ENCODE measurements around the gene HRG. TPM values are rescaled to one million over a fixed set of nuclear protein-coding genes. Genes with fewer than 3 reads are reported as not detected.

The HRG gene
- total and polyA plus RNA-seq, 2 donors (not counting 3 experiments of a cell fraction or from before 2014, with no cell fraction given): not detected

DNA sequence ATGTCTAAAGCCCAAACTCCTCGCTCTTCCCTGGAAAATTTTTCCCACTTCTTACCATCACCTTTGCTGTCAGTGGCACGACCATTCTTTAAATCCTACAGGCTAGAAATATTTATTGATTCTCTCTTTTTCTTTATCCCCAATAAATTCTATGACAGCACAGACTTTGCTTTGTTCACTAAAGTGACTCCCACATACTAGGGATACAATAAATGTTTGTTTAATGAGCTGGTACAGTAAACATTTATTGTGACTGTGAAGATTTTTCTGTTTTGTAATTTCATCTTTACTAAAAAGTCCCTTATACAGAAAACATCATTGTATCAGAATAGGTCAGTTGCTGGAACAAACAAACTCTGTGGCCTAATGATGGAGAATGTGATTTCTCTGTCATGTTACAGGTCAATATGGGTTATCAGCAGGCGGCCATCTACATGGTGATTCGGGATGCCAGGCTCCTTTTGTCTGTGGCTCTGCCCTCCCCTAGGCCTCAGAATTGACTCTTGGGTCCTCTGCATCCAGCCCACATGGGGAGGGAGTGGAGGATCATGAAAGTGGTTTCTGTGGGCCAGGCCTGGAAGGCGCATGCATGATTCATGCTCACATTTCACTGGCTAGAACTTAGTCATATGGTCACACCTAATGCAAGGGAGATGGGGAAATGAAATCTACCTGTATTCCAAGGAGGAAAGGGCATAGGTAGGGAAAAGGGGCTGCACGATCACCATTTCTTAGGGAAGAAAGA lies 28.6 kb downstream of the HRG start:
- Histone ChIP-seq H3K27me3 (ENCODE audit: control insufficient read depth in 2 of 2, insufficient read depth in 2 of 2, low read length in 2 of 2) (no peaks in the 10 kb centered on the region), H3K4me3 (replicated peaks in 1 of 3; ENCODE audit: insufficient read depth in 1 of 3, low read depth in 1 of 3, low read length in 3 of 3) (no peak overlapping the region), H3K4me2 (ENCODE audit: insufficient read depth, low read length) (no peak overlapping the region), H3K4me1 (ENCODE audit: control insufficient read depth, extremely low read depth, insufficient read depth, low read length) (no peaks in the 10 kb centered on the region), H2AFZ (ENCODE audit: low read depth, low read length) (no peak overlapping the region), H3K9me1 (replicated peaks; ENCODE audit: control insufficient read depth, extremely low read depth, insufficient read depth, low read length) (no peaks in the 10 kb centered on the region), H3K36me3 (ENCODE audit: control insufficient read depth in 2 of 2, extremely low read depth in 1 of 2, insufficient read depth in 2 of 2, low read length in 2 of 2) (no peaks in the 10 kb centered on the region), H3K79me2 (ENCODE audit: control insufficient read depth, insufficient read depth, low read length) (no peaks in the 10 kb centered on the region), H4K20me1 (replicated peaks; ENCODE audit: control insufficient read depth, extremely low read depth, insufficient read depth, low read length) (no peaks in the 10 kb centered on the region), H3K9me3 (replicated peaks; ENCODE audit: control insufficient read depth, insufficient read depth, low read length) (no peaks in the 10 kb centered on the region), H3K27ac (ENCODE audit: insufficient read depth, low read depth, low read length) (no peak overlapping the region), H3K9ac (replicated peaks; ENCODE audit: extremely low read depth, insufficient read depth, low read length) (no peak overlapping the region)
- BruUV-seq (replicated peaks): no TSS peak
- intact Hi-C loops (cut with micrococcal nuclease): no loop called here
- POLR2A ChIA-PET: no interaction called here
- TF ChIP-seq POLR2A (IDR thresholded peaks at IDR 0.05; ENCODE audit: low read depth, low read length) (no peak), MYC (IDR thresholded peaks at IDR 0.05; ENCODE audit: low read depth, low read length) (no peak), EZH2 (IDR thresholded peaks at IDR 0.05; ENCODE audit: borderline replicate concordance, low read depth, low read length, severe bottlenecking) (no peak), POLR2AphosphoS5 (IDR thresholded peaks at IDR 0.05; ENCODE audit: insufficient read depth, low read depth, low read length) (no peak), JUN (IDR thresholded peaks at IDR 0.05; ENCODE audit: borderline replicate concordance, insufficient read depth, insufficient read length, low read depth) (no peak), GATA2 (IDR thresholded peaks at IDR 0.05; ENCODE audit: insufficient read depth, insufficient read length, low read depth, low read length) (no peak), FOS (IDR thresholded peaks at IDR 0.05; ENCODE audit: borderline replicate concordance, insufficient read depth, low read length) (no peak)
- TF ChIP-seq, protein P1, sequence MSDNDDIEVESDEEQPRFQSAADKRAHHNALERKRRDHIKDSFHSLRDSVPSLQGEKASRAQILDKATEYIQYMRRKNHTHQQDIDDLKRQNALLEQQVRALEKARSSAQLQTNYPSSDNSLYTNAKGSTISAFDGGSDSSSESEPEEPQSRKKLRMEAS (IDR thresholded peaks at IDR 0.05; ENCODE audit: insufficient read depth, insufficient read length): no peak
- TF ChIP-seq, protein P2, sequence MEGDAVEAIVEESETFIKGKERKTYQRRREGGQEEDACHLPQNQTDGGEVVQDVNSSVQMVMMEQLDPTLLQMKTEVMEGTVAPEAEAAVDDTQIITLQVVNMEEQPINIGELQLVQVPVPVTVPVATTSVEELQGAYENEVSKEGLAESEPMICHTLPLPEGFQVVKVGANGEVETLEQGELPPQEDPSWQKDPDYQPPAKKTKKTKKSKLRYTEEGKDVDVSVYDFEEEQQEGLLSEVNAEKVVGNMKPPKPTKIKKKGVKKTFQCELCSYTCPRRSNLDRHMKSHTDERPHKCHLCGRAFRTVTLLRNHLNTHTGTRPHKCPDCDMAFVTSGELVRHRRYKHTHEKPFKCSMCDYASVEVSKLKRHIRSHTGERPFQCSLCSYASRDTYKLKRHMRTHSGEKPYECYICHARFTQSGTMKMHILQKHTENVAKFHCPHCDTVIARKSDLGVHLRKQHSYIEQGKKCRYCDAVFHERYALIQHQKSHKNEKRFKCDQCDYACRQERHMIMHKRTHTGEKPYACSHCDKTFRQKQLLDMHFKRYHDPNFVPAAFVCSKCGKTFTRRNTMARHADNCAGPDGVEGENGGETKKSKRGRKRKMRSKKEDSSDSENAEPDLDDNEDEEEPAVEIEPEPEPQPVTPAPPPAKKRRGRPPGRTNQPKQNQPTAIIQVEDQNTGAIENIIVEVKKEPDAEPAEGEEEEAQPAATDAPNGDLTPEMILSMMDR (IDR thresholded peaks at IDR 0.05; ENCODE audit: extremely low read depth in 1 of 2, insufficient read depth in 1 of 2, low read depth in 1 of 2, low read length in 2 of 2): no peak
- CTCF ChIA-PET: no interaction called here
- dilution Hi-C loops (cut with MboI; ENCODE audit: extremely low pct_ligation_motif_present, low sequenced_read_pairs): no loop called here
- DNase-seq (ENCODE audit: low read depth, low spot score) (no peak), FAIRE-seq (no peak)

All from endothelial cell of umbilical vein (primary cell).